Mucosa of descending colon (tissue), 3 donors: ENCODE measurements around the gene THTPA. TPM values are rescaled to one million over a fixed set of nuclear protein-coding genes. Genes with fewer than 3 reads are reported as not detected.
"Not testable (repeated sequence)": the region's sequence is repeated elsewhere in the genome, so short reads cannot be mapped to it uniquely, and the experiment has no call there.

Source experiments
- ATAC-seq: fragments of 200-7000 bp; cut with Tn5 transposase; one replicate; pipeline ENCODE4 v1.9.1; 2020; ENCODE audit warnings: mild to moderate bottlenecking, moderate library complexity
- DNase-seq, 3 donors: peaks; one replicate each; pipeline ENCODE4 v3.0.0-alpha.2; 2020
- H3K36me3 ChIP-seq: fragments of 200-600 bp; one replicate; pipeline ENCODE4 v1.8.0; 2021; ENCODE audit warnings: low read depth, mild to moderate bottlenecking
- H3K4me1 ChIP-seq: fragments of 200-600 bp; one replicate; pipeline ENCODE4 v1.8.0; 2021; ENCODE audit warnings: low read depth, mild to moderate bottlenecking
- H3K4me3 ChIP-seq: fragments of 200-600 bp; one replicate; pipeline ENCODE4 v1.8.0; 2021; ENCODE audit warnings: mild to moderate bottlenecking
- H3K9me3 ChIP-seq: fragments of 200-600 bp; one replicate; pipeline ENCODE4 v1.8.0; 2021; ENCODE audit warnings: mild to moderate bottlenecking
- CTCF ChIP-seq: fragments of 200-600 bp; IDR thresholded peaks from one replicate; pipeline ENCODE4 v1.8.0; 2022; ENCODE audit warnings: antibody characterized with exemption, mild to moderate bottlenecking
- intact Hi-C, 2 donors: fragments of 100-400 bp; cut with DNase I in 1 of 2; cut with micrococcal nuclease in 1 of 2; formaldehyde crosslinking; loops; one replicate each; pipeline versions ENCODE4 v1.11.0 to v1.11.1; 2022; cut with DNase I, micrococcal nuclease
- total RNA-seq, 3 donors: library from RNA; stranded (reverse); fragmentation: NEBNext Ultra II Directional in 2 of 3; extraction: Animal tissue kit (Norgen Biotek cat#: 25700) in 2 of 3; gene quantifications; one replicate each; pipeline versions ENCODE4 v1.2.1 to v1.2.4, GENCODE V29; 2021 to 2023
- donor health status: DM: no; HTN: no; CAD: no; lungs with moderate emphysema.
- donor health status: DM: no; HTN: no; CAD: no.
- donor health status: DM: no; HTN: yes; CAD: no.

Gene THTPA
- total RNA-seq, 3 donors from 2014 or later = 16.8 to 17.4 (median 17.4) TPM

DNA sequence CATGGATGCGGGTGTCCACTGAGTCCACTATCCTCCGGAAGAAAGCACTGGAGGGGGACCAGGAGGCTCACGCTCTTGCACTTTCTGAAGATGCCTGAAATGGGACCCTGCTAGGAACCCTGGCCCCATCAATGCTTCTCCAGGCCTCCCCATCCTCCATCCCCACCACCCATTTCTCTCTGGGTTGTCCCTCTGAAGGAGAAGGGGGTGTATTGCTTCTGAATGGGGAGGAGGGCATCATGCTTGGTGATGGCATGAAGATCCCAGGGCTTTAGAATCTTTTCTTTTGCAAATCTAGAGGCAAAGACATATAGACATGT, 23.2 kb downstream of the THTPA start:
- intact Hi-C loops = no loop called here
- DNase-seq (no peak), ATAC-seq (no peak)
- Histone ChIP-seq H3K36me3 (no peaks in the 10 kb centered on the region), H3K4me1 (peaks cover 16% of the 10 kb centered on the region), H3K4me3 (no peak overlapping the region), H3K9me3 (no peaks in the 10 kb centered on the region)
- TF ChIP-seq CTCF = no peak

DNA sequence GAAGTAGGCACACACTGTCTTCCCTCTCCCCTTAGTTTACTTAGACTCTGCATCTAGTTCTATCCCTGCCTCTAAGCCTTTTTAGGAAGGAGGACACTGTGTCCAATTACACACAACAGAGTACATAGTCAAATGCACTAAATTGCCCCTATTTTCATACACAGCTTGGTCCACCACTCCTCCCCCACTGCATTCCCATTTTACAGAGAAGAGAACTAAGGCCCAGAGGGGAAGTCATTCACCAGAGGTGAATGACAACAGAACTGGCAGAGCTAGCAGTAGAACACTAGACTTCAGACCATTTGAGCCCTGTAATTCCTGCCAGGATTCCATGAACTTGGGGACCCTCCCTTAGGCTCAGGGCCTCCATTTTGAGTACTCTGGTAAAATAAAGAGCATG, 23.7 kb downstream of the THTPA start:
- H3K9me3 ChIP-seq = no peaks in the 10 kb centered on the region
- TF ChIP-seq CTCF = no peak
- no peak overlapping the region for H3K4me3 ChIP-seq
- no peak for DNase-seq
- peaks cover 16% of the 10 kb centered on the region for H3K4me1 ChIP-seq
- no peak for ATAC-seq
- H3K36me3 ChIP-seq = no peaks in the 10 kb centered on the region
- intact Hi-C loops = no loop called here

- ATAC-seq (no peak), DNase-seq (no peak)
- intact Hi-C loops = no loop called here
- TF ChIP-seq CTCF = no peak
- H3K4me1 ChIP-seq = peaks cover 16% of the 10 kb centered on the region
- no peak overlapping the region for H3K4me3 ChIP-seq
- no peaks in the 10 kb centered on the region for H3K9me3 ChIP-seq
- H3K36me3 ChIP-seq = no peaks in the 10 kb centered on the region
Measured at GRCh38 chr14:23580152-23580926, 24.3 kb downstream of the THTPA start.

GRCh38 chr14:23580948-23581281, 24.8 kb downstream of the THTPA start:
- intact Hi-C loops = no loop called here
- no peak for TF ChIP-seq CTCF
- no peak for DNase-seq

GRCh38 chr14:23582906-23583760, 27.1 kb downstream of the THTPA start:
- Histone ChIP-seq H3K36me3 (no peaks in the 10 kb centered on the region), H3K4me3 (no peak overlapping the region), H3K4me1 (no peaks in the 10 kb centered on the region), H3K9me3 (no peaks in the 10 kb centered on the region)
- no peak for TF ChIP-seq CTCF
- DNase-seq (no peak), ATAC-seq (no peak)
- intact Hi-C loops = no loop called here

More at GRCh38 chr14:23580948-23581281, 24.8 kb downstream of the THTPA start:
- no peaks in the 10 kb centered on the region for H3K9me3 ChIP-seq
- H3K36me3 ChIP-seq = no peaks in the 10 kb centered on the region
- no peak overlapping the region for H3K4me3 ChIP-seq
- no peak for ATAC-seq
- peaks cover 16% of the 10 kb centered on the region for H3K4me1 ChIP-seq

- H3K4me3 ChIP-seq, H3K36me3 ChIP-seq, intact Hi-C loops, H3K9me3 ChIP-seq, ATAC-seq, DNase-seq, H3K4me1 ChIP-seq: not testable (repeated sequence)
Measured at GRCh38 chr14:23583761-23584526, 27.9 kb downstream of the THTPA start.

DNA sequence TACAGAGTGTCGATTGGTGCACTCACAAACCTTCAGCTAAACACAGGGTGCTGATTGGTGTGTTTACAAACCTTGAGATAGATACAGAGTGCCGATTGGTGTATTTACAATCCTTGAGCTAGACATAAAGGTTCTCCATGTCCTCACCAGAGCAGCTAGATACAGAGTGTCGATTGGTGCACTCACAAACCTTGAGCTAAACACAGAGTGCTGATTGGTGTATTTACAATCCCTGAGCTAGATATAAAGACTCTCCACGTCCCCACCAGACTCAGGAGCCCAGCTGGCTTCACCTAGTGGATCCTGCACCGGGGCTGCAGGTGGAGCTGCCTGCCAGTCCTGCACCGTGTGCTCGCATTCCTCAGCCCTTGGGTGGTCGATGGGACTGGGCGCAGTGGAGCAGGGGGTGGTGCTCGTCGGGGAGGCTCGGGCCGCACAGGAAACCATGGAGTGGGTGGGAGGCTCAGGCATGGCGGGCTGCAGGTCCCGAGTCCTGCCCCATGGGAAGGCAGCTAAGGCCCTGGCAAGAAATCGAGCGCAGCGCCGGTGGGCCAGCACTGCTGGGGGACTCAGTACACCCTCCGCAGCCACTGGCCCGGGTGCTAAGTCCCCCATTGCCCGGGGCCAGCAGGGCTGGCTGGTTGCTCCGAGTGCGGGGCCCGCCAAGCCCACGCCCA, 28.6 kb downstream of the THTPA start:
- H3K4me1 ChIP-seq, ATAC-seq, intact Hi-C loops, H3K4me3 ChIP-seq, DNase-seq, H3K9me3 ChIP-seq, H3K36me3 ChIP-seq: not testable (repeated sequence)
